ENCODE measurements around the gene DOLPP1. TPM values are rescaled to one million over a fixed set of nuclear protein-coding genes. Genes with fewer than 3 reads are reported as not detected.

Gene DOLPP1
- total and polyA plus RNA-seq, 2 of the 13 experiments (the other 11 are each of a cell fraction or from before 2014, with no cell fraction given) = 21.0 to 34.1 TPM

- Histone ChIP-seq H2AFZ (ENCODE audit: low read length) (no peak overlapping the region), H3K79me2 (ENCODE audit: insufficient read depth, low read length) (no peaks in the 10 kb centered on the region), H4K20me1 (ENCODE audit: insufficient read depth, low read length) (no peaks in the 10 kb centered on the region), H3K4me1 (ENCODE audit: insufficient read depth, low read length) (peaks cover 9% of the 10 kb centered on the region), H3K36me3 (replicated peaks in 1 of 2; ENCODE audit: control insufficient read depth in 1 of 2, insufficient read depth in 2 of 2, low read length in 2 of 2) (peaks cover 3 to 10% of the 10 kb centered on the region in 2 experiments; a peak in 4 of 5 replicates), H3K9me3 (ENCODE audit: low read length) (no peaks in the 10 kb centered on the region), H3K9ac (ENCODE audit: insufficient read depth, low read depth, low read length) (no peak overlapping the region), H3K4me3 (replicated peaks in 1 of 3; ENCODE audit: insufficient read depth in 1 of 3, low read depth in 2 of 3, low read length in 3 of 3) (no peak overlapping the region), H3K27me3 (ENCODE audit: control insufficient read depth in 1 of 2, insufficient read depth in 2 of 2, low read length in 2 of 2) (no peaks in the 10 kb centered on the region), H3K27ac (ENCODE audit: extremely low read length, insufficient read depth, low read length) (no peak overlapping the region), H3K4me2 (ENCODE audit: low read depth, low read length) (no peak overlapping the region)
- TF ChIP-seq ERF (CRISPR knock-in tag; IDR thresholded peaks at IDR 0.05) = no peak
- TF ChIP-seq, protein P1, sequence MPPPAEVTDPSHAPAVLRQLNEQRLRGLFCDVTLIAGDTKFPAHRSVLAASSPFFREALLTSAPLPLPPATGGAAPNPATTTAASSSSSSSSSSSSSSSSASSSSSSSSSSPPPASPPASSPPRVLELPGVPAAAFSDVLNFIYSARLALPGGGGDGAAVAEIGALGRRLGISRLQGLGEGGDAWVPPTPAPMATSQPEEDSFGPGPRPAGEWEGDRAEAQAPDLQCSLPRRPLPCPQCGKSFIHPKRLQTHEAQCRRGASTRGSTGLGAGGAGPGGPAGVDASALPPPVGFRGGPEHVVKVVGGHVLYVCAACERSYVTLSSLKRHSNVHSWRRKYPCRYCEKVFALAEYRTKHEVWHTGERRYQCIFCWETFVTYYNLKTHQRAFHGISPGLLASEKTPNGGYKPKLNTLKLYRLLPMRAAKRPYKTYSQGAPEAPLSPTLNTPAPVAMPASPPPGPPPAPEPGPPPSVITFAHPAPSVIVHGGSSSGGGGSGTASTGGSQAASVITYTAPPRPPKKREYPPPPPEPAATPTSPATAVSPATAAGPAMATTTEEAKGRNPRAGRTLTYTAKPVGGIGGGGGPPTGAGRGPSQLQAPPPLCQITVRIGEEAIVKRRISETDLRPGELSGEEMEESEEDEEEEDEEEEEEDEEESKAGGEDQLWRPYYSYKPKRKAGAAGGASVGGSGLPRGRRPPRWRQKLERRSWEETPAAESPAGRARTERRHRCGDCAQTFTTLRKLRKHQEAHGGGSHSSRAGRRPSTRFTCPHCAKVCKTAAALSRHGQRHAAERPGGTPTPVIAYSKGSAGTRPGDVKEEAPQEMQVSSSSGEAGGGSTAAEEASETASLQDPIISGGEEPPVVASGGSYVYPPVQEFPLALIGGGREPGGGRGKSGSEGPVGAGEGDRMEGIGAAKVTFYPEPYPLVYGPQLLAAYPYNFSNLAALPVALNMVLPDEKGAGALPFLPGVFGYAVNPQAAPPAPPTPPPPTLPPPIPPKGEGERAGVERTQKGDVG (CRISPR knock-in tag; IDR thresholded peaks at IDR 0.05; ENCODE audit: borderline replicate concordance) = 0 out of 2 replicates have a peak, but pooled peaks have one; percentile 26
- 0 out of 2 replicates have a peak, but pooled peaks have one; percentile 23 for TF ChIP-seq FOXO4 (CRISPR knock-in tag; conservative IDR thresholded peaks at IDR 0.05)
- TF ChIP-seq HNF4A (CRISPR knock-in tag; IDR thresholded peaks at IDR 0.05) = peak; percentile 49
- TF ChIP-seq ZNF317 (CRISPR knock-in tag; IDR thresholded peaks at IDR 0.05) = no peak
- peak; percentile 23; the same call in 1 of the 2 replicates for TF ChIP-seq ZNF687 (CRISPR knock-in tag; IDR thresholded peaks at IDR 0.05)
- peak; percentile 45 for TF ChIP-seq UBTF (CRISPR knock-in tag; IDR thresholded peaks at IDR 0.05)
- peak; percentile 16 for TF ChIP-seq ZNF883 (CRISPR knock-in tag; IDR thresholded peaks at IDR 0.05; ENCODE audit: not compliant biosample characterization)
- 77% methylated on average over 7 of the region's 13 CpGs for WGBS (ENCODE audit: low lambda C conversion rate)
- ATAC-seq = peak; percentile 39
- intact Hi-C loops (cut with micrococcal nuclease; ENCODE audit: unreplicated experiment) = no loop called here
- FAIRE-seq = no peak
- ChIA-PET POLR2A (interaction anchor here (1.2 to 2.3 kb wide), 3 partner anchors 9 to 15 kb away, joined by 4 to 11 read pairs (median 4); partner anchors contain the start of gene DOLPP1), CTCF (ENCODE audit: low intra/inter-chr PET ratio, low total read pairs) (no interaction called here)
- in situ Hi-C loops (cut with HindIII; ENCODE audit: extremely low pct_ligation_motif_present, low pct_unique_long_range_greater_than_20kb) = no loop called here
- no TSS peak for BruUV-seq (replicated peaks)
- no peak for DNase-seq (ENCODE audit: low spot score)
Observed at GRCh38 chr9:129094387-129095169, 13.7 kb downstream of the DOLPP1 start.

Measured in HepG2 (cell line).